RWPE1 (cell line): Measurements from ENCODE around the gene TMEM184B.

Experiments used
- CTCF ChIA-PET: fragments of 350-600 bp; sonication (Branson Sonifier 250); formaldehyde crosslinking; extraction: SDS; loops from one replicate; lab custom pipeline; 2021; lab: Yijun Ruan, JAX
- POLR2A ChIA-PET: fragments of 400-600 bp; formaldehyde crosslinking; extraction: SDS; loops from one replicate; lab custom pipeline; 2020; ENCODE audit warnings: antibody characterized with exemption; ENCODE audit not compliant: low non-redundant PET; lab: Yijun Ruan, JAX
- DNase-seq: peaks from one replicate; pipeline ENCODE4 v3.0.0; 2012; ENCODE audit warnings: low spot score
- H3K27ac ChIP-seq: fragments of 450-650 bp; 2 replicates; pipeline ENCODE4 v1.5.1; 2017
- TF ChIP-seq, protein P1 (sequence below): fragments of 450-650 bp; conservative IDR thresholded peaks from 2 replicates; pipeline ENCODE4 v1.5.1; 2017; ENCODE audit warnings: low read depth, mild to moderate bottlenecking

The TMEM184B gene

DNA sequence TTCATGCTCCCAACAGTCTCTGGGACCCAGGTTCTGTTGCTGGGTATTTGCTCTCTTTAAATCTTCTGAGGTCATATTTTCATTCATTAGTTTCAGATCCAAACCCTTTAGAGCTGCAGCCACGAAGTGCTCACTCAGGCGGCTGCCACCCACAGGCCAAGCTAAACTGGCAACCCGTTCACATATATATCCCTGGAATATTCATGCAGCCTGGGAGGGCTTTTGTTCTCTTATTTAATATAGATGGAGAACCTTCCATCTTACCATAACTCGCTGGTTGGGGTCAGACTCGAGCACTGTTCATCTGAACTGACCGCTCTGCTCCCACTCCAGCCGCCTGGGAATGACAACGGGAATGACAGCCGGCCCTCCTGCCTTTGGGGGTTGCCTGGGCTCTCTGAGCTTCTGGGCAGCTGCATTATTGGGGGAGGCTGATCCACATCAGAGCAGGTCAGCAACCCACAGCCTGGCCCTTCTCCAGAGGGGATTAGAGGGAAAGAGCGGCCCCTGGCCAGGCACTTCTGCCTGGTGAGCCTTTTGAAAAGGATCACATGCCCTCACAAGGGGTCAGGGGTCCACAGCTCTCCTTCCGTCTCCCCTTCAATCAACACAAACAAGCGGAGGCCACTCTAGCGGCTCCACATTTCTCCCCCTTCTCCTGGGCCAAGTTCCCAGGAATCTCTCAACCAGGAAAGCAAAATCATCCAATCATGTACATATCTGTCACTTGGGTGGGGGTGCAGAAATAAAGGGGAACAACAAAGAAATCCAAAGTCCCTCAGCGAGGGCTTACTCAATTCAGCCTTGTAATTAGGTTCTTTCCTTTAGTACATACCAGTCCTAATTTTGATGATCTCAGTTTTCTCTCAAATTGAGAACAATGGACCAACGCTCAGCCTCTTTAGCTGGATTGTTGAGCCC lies 11.8 kb downstream of the TMEM184B start:
- CTCF ChIA-PET = interaction anchor here (0.6 to 0.7 kb wide), 2 partner anchors 9 to 167 kb away, joined by 3 read pairs; no protein-coding TSS in a partner anchor
- H3K27ac ChIP-seq = peak overlapping the region; percentile 41
- POLR2A ChIA-PET = no interaction called here

DNA sequence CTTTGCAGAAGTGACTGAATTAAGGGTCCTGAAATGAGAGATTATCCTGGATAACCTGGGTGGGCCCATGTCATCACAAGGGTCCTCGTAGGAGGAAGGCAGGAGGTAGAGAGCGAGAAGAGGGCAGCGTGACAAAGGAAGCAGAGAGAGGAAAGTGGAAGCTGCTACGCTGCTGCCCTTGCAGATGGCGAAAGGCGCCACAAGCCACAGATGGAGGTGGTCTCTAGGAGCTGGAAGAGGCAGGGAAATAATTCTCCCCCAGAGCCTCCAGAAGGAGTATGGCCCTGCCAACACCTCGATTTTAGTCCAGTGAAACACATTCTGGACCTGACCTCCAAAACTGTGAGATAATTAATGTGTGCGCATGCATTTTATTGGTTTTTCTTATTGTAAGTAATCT lies 13.4 kb downstream of the TMEM184B start:
- ChIA-PET POLR2A (no interaction called here), CTCF (interaction anchor here (0.7 kb wide), 1 partner anchor 127 kb away, joined by 3 read pairs; no protein-coding TSS in a partner anchor)
- H3K27ac ChIP-seq = peak overlapping the region; percentile 41; the same call in 1 of the 2 replicates
- TF ChIP-seq, protein P1, sequence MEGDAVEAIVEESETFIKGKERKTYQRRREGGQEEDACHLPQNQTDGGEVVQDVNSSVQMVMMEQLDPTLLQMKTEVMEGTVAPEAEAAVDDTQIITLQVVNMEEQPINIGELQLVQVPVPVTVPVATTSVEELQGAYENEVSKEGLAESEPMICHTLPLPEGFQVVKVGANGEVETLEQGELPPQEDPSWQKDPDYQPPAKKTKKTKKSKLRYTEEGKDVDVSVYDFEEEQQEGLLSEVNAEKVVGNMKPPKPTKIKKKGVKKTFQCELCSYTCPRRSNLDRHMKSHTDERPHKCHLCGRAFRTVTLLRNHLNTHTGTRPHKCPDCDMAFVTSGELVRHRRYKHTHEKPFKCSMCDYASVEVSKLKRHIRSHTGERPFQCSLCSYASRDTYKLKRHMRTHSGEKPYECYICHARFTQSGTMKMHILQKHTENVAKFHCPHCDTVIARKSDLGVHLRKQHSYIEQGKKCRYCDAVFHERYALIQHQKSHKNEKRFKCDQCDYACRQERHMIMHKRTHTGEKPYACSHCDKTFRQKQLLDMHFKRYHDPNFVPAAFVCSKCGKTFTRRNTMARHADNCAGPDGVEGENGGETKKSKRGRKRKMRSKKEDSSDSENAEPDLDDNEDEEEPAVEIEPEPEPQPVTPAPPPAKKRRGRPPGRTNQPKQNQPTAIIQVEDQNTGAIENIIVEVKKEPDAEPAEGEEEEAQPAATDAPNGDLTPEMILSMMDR = no peak
- DNase-seq = no peak

More for the DNA sequence above, 11.8 kb downstream of the TMEM184B start:
- DNase-seq = no peak
- TF ChIP-seq, protein P1 = no peak

DNA sequence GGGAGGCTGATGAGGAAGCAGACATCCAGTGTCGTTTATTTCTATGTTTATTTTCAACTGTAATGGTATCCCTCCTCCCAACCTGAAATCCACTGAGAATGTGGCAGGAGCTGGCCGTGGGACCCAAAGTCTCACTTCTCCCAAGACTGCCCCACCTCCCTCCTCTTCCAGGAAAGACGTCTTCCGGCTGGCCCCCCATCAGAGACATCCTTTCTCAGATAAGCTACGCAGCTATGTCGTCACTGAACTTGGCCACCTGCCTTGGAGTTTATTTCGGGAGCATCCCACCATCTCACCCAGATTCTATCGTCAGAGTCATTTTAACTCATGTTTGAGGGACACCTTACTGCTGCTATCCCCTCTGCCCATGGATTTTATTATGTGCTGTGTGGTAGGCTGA lies 13.9 kb downstream of the TMEM184B start:
- CTCF ChIA-PET = no interaction called here

DNA sequence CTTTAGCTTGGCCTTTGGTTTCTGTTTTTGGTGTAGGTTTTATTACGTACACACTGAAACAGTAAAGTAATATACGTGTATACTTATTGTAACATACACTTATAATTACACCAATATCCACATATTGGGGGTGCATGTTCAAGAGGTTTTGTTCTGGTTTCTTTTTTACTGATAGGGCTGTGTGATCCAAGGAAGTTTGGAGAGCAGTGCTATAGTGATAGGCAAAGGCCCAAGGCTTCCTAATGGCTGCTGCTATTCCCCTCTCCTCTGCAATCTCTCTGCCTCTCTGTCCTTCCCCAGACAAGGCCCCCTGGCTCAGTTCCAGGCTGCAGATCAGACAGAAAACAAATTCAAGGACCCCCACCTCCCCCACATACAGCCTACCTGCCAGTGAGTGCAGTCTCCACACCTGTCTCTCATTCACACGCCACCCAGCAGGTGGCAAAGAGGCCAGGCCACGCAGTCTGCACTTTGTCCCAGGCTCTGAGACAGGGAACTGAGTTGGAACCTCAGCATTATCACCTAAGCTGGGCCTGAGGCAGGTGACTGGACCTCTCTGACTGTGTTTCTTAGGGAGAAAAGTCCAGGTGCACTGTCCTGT lies 15.1 kb downstream of the TMEM184B start:
- TF ChIP-seq, protein P1 = no peak
- CTCF ChIA-PET = interaction anchor here (0.6 kb wide), 1 partner anchor 10 kb away, joined by 3 read pairs; no protein-coding TSS in a partner anchor
- DNase-seq = no peak
- POLR2A ChIA-PET = no interaction called here
- H3K27ac ChIP-seq = peak overlapping the region; percentile 67

More for the DNA sequence above, 13.9 kb downstream of the TMEM184B start:
- H3K27ac ChIP-seq = peak overlapping the region; percentile 41; the same call in 1 of the 2 replicates
- POLR2A ChIA-PET = no interaction called here
- TF ChIP-seq, protein P1 = no peak
- no peak for DNase-seq

GRCh38 chr22:38257181-38257580 lies 15.6 kb downstream of the TMEM184B start:
- no peak for DNase-seq
- TF ChIP-seq, protein P1 = no peak
- CTCF ChIA-PET = no interaction called here
- H3K27ac ChIP-seq = peak overlapping the region; percentile 67; the same call in 1 of the 2 replicates
- POLR2A ChIA-PET = no interaction called here

DNA sequence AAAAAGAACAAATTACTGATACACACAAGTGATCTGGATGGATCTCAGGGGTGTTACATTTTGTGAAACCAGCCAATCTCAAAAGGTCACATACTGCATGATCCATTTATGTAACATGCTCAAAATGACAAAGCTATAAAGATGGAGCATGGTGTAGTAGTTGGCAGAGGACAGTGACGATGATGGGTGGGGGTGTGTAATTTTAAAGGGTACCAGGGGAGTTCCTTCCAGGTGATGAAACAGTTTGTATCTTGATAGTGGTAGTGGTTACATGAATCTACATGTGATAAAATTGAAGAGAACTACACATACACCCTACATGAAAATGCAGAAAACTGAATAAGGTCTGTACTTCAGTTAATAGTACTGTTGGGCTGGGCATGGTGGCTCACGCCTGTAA lies 17.1 kb downstream of the TMEM184B start:
- POLR2A ChIA-PET = no interaction called here
- CTCF ChIA-PET = interaction anchor here (0.6 kb wide), 1 partner anchor 16 kb away, joined by 3 read pairs; no protein-coding TSS in a partner anchor
- TF ChIP-seq, protein P1 = no peak

More for the DNA sequence above, 17.1 kb downstream of the TMEM184B start:
- DNase-seq = no peak
- H3K27ac ChIP-seq = no peak overlapping the region
